Astrocyte of the cerebellum (primary cell): ENCODE measurements around the gene NFATC3.
A peak's percentile ranks its signal among the peaks of the same experiment; 100 is the strongest.

Source experiments
- DNase-seq: peaks from one replicate; pipeline ENCODE4 v3.0.0-alpha.2; 2011; ENCODE audit warnings: low read depth
- H3K4me3 ChIP-seq: 2 replicates; pipeline ENCODE4 v1.5.1; 2011; ENCODE audit warnings: mild to moderate bottlenecking, low read depth, low read length, moderate library complexity
- CTCF ChIP-seq: IDR thresholded peaks from 2 replicates; pipeline ENCODE4 v1.5.1; 2012; ENCODE audit warnings: low read length, low read depth, moderate library complexity, mild to moderate bottlenecking; ENCODE audit errors: missing control alignments
- in situ Hi-C: cut with HindIII; loops from 2 replicates; pipeline ENCODE4 v1.10.0; 2017; ENCODE audit warnings: low sequenced_read_pairs

NFATC3 gene

GRCh38 chr16:68242085-68242484, 156.9 kb downstream of the NFATC3 start:
- no peak for DNase-seq
- TF ChIP-seq CTCF, result no peak
- in situ Hi-C loops, result no loop called here
- H3K4me3 ChIP-seq, result no peak overlapping the region

GRCh38 chr16:68242926-68243858, 158.0 kb downstream of the NFATC3 start:
- no peak for DNase-seq
- H3K4me3 ChIP-seq, result no peak overlapping the region
- TF ChIP-seq CTCF, result no peak
- in situ Hi-C loops, result no loop called here

GRCh38 chr16:68244481-68244902, 159.3 kb downstream of the NFATC3 start:
- in situ Hi-C loops, result no loop called here
- DNase-seq, result no peak
- TF ChIP-seq CTCF, result no peak
- H3K4me3 ChIP-seq, result peak overlapping the region; percentile 97

GRCh38 chr16:68244903-68245853, 160.0 kb downstream of the NFATC3 start, which contains the start of gene PLA2G15:
Gene PLA2G15, plus strand, starts transcription at chr16:68245373. Its CDS starts 54 bp downstream, at chr16:68245427.
- DNase-seq, result peak; percentile 89
- peak within 1 kb of the TSS; percentile 97 for H3K4me3 ChIP-seq
- in situ Hi-C loops, result loop anchor here (5.0 kb wide), 1 partner anchor 87 kb away; no protein-coding TSS in a partner anchor
- no peak for TF ChIP-seq CTCF

GRCh38 chr16:68246121-68246520, 161.0 kb downstream of the NFATC3 start:
- peak overlapping the region; percentile 97 for H3K4me3 ChIP-seq
- DNase-seq, result no peak
- TF ChIP-seq CTCF, result no peak
- in situ Hi-C loops, result loop anchor here (5.0 kb wide), 1 partner anchor 86 kb away; no protein-coding TSS in a partner anchor

- no peak for DNase-seq
- in situ Hi-C loops, result loop anchor here (5.0 kb wide), 1 partner anchor 86 kb away; no protein-coding TSS in a partner anchor
- no peak for TF ChIP-seq CTCF
- H3K4me3 ChIP-seq, result no peak overlapping the region
These were observed 161.5 kb downstream of the NFATC3 start for GRCh38 chr16:68246666-68247065.
